K562 treated with DMSO at 1 percent for 4 hours (cell line): ENCODE results near the gene ZNF496. TPM values are rescaled to one million over a fixed set of nuclear protein-coding genes. Genes with fewer than 3 reads are reported as not detected.

ENCODE experiments used
- total RNA-seq: library from RNA; unstranded; fragments of 300-600 nt; gene quantifications from 2 replicates; pipeline ENCODE4 v1.2.3, GENCODE V29; 2022; ENCODE audit not compliant: insufficient read depth

Gene ZNF496
- 39.6 and 43.0 TPM in 2 replicates for total RNA-seq

GRCh38 chr1:247331525-247332214, at the start of gene ZNF496:
Gene ZNF496, minus strand, starts transcription at chr1:247331867. Its CDS starts 2,289 bp downstream, at chr1:247329578.

GRCh38 chr1:247255772-247256171, 75.9 kb downstream of the ZNF496 start, which contains the start of gene VN1R5:
Gene VN1R5, plus strand, starts transcription at chr1:247256072.

Other genes with a start within 250 kb of the ZNF496 start
- 6.6 and 8.7 TPM in 2 replicates for gene ZNF669, start 227.5 kb downstream of the ZNF496 start, total RNA-seq
- gene ZNF124, start 159.8 kb downstream of the ZNF496 start, total RNA-seq: 9.5 and 17.1 TPM in 2 replicates
- not detected in 2 replicates for gene VN1R5, start 75.8 kb downstream of the ZNF496 start, total RNA-seq
- gene NLRP3, start 84.3 kb upstream of the ZNF496 start, total RNA-seq: not detected in 2 replicates
- not detected in 2 replicates for gene OR2B11, start 126.2 kb upstream of the ZNF496 start, total RNA-seq
- not detected in 2 replicates for gene OR2C3, start 204.6 kb upstream of the ZNF496 start, total RNA-seq
- gene GCSAML, start 217.3 kb upstream of the ZNF496 start, total RNA-seq: not detected in 2 replicates